Jurkat, Clone E6-1 (cell line): ENCODE measurements around the gene AKR1E2.

ENCODE experiments used
- DNase-seq: peaks from one replicate; pipeline ENCODE4 v3.0.0-alpha.2; 2011; ENCODE audit warnings: low read depth, low spot score
- H3K4me3 ChIP-seq: 2 replicates; pipeline ENCODE4 v1.5.1; 2011; ENCODE audit warnings: mild to moderate bottlenecking, low read length, control low read depth, moderate library complexity

The AKR1E2 gene

GRCh38 chr10:4837551-4837950 lies 11.5 kb downstream of the AKR1E2 start:
- no peak overlapping the region for H3K4me3 ChIP-seq
- no peak for DNase-seq

- H3K4me3 ChIP-seq, result no peak overlapping the region
- no peak for DNase-seq
These were observed 12.7 kb downstream of the AKR1E2 start for GRCh38 chr10:4838743-4839142.

GRCh38 chr10:4839353-4839752 lies 13.3 kb downstream of the AKR1E2 start:
- H3K4me3 ChIP-seq, result no peak overlapping the region
- DNase-seq, result no peak

- H3K4me3 ChIP-seq, result no peak overlapping the region
- no peak for DNase-seq
These were observed 14.1 kb downstream of the AKR1E2 start for GRCh38 chr10:4840151-4840550.

- DNase-seq, result no peak
- no peak overlapping the region for H3K4me3 ChIP-seq
These were observed 17.6 kb downstream of the AKR1E2 start for GRCh38 chr10:4843525-4844180.

- H3K4me3 ChIP-seq, result no peak overlapping the region
- no peak for DNase-seq
These were observed 18.9 kb downstream of the AKR1E2 start for GRCh38 chr10:4844864-4845263.

GRCh38 chr10:4845766-4846165 lies 19.8 kb downstream of the AKR1E2 start:
- DNase-seq, result no peak
- no peak overlapping the region for H3K4me3 ChIP-seq

GRCh38 chr10:4846775-4847174 lies 20.8 kb downstream of the AKR1E2 start:
- no peak for DNase-seq
- H3K4me3 ChIP-seq, result no peak overlapping the region

- DNase-seq, result no peak
- H3K4me3 ChIP-seq, result no peak overlapping the region
These were observed 21.8 kb downstream of the AKR1E2 start for GRCh38 chr10:4847561-4848355.

GRCh38 chr10:4848356-4849041 lies 22.5 kb downstream of the AKR1E2 start:
- no peak overlapping the region for H3K4me3 ChIP-seq
- no peak for DNase-seq

- no peak for DNase-seq
These were observed 23.0 kb downstream of the AKR1E2 start for GRCh38 chr10:4849042-4849402.

GRCh38 chr10:4849555-4850242 lies 23.7 kb downstream of the AKR1E2 start:
- DNase-seq, result peak; percentile 89
- H3K4me3 ChIP-seq, result no peak overlapping the region

More at GRCh38 chr10:4849042-4849402, 23.0 kb downstream of the AKR1E2 start:
- H3K4me3 ChIP-seq, result no peak overlapping the region

- H3K4me3 ChIP-seq, result no peak overlapping the region
- DNase-seq, result no peak
These were observed 24.4 kb downstream of the AKR1E2 start for GRCh38 chr10:4850397-4850796.

- no peak overlapping the region for H3K4me3 ChIP-seq
- no peak for DNase-seq
These were observed 25.2 kb downstream of the AKR1E2 start for GRCh38 chr10:4851176-4851575.

- no peak for DNase-seq
- no peak overlapping the region for H3K4me3 ChIP-seq
These were observed 25.8 kb downstream of the AKR1E2 start for GRCh38 chr10:4851846-4852245.

GRCh38 chr10:4865945-4866661 lies 40.1 kb downstream of the AKR1E2 start:
- DNase-seq, result no peak
- no peak overlapping the region for H3K4me3 ChIP-seq

- DNase-seq, result no peak
- no peak overlapping the region for H3K4me3 ChIP-seq
These were observed 41.1 kb downstream of the AKR1E2 start for GRCh38 chr10:4867109-4867519.

GRCh38 chr10:4867520-4868356 lies 41.7 kb downstream of the AKR1E2 start:
- no peak for DNase-seq
- H3K4me3 ChIP-seq, result no peak overlapping the region
